Thoracic aorta (tissue), 2 donors: ENCODE data around the gene ANKRD53. TPM values are rescaled to one million over a fixed set of nuclear protein-coding genes. Genes with fewer than 3 reads are reported as not detected.
"Not testable (repeated sequence)": the region's sequence is repeated elsewhere in the genome, so short reads cannot be mapped to it uniquely, and the experiment has no call there.

Experiments used
- ATAC-seq: fragments of 150-250 bp; one replicate; pipeline ENCODE4 v1.8.0; 2017; ENCODE audit warnings: low read depth; ENCODE audit not compliant: insufficient number of reproducible peaks, low FRiP score
- DNase-seq: peaks from one replicate; pipeline ENCODE4 v3.0.0-alpha.2; 2020; ENCODE audit warnings: low spot score
- H3K27ac ChIP-seq, 2 donors: fragments of 200-600 bp; sonication (generic); 1 replicate in 1 of 2; 2 replicates in 1 of 2; pipeline ENCODE4 v1.5.1; 2016; ENCODE audit warnings: mild to moderate bottlenecking in 2 of 2, moderate library complexity in 2 of 2
- H3K27me3 ChIP-seq: fragments of 200-600 bp; sonication (generic); replicated peaks from 2 replicates; pipeline ENCODE4 v1.6.0; 2016; ENCODE audit warnings: mild to moderate bottlenecking; ENCODE audit not compliant: insufficient read depth
- H3K36me3 ChIP-seq: fragments of 200-600 bp; sonication (generic); one replicate; pipeline ENCODE4 v1.5.1; 2016
- H3K4me1 ChIP-seq, 2 donors: fragments of 200-600 bp; sonication (generic); 1 replicate in 1 of 2; 2 replicates in 1 of 2; pipeline versions ENCODE4 v1.5.1 to v1.6.0; 2016; ENCODE audit warnings: low read depth in 2 of 2, mild to moderate bottlenecking in 1 of 2; ENCODE audit not compliant: control insufficient read depth in 1 of 2
- H3K4me3 ChIP-seq: fragments of 200-600 bp; sonication (generic); 2 replicates; pipeline ENCODE4 v1.5.1; 2016; ENCODE audit warnings: mild to moderate bottlenecking
- H3K9me3 ChIP-seq: fragments of 200-600 bp; sonication (generic); 2 replicates; pipeline ENCODE4 v1.5.1; 2016
- total RNA-seq, 2 donors: library from RNA; depleted of rRNA; stranded (reverse); fragments of >200 nt; gene quantifications; one replicate each; pipeline versions ENCODE4 v1.1.0 to v1.2.3, GENCODE V29; 2016
- TF ChIP-seq, protein P1 (sequence below): fragments of 200-600 bp; sonication (generic); IDR thresholded peaks from one replicate; pipeline ENCODE4 v1.5.1; 2019; ENCODE audit warnings: antibody characterized with exemption

ANKRD53 gene
- total RNA-seq, 2 donors from 2014 or later = 0.49 to 4.6 TPM

DNA sequence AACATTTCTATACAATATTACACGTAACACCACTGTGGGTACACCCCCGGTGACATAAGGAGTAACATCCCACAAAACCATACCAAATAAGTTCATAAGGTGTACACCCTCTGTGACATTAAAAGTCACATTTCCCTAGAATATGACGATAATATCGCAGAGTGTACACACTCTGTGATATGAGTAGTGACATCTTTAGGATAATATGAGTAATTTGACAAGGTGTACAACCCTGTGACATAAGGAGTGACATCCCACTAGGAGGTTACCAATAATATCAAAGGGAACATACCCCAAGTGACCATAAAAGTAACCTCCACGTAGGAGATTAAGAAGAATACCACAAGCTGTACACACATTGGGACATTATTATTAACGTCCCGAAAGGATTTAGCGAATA lies 40.2 kb downstream of the ANKRD53 start:
- DNase-seq (no peak), ATAC-seq (no peak)
- H3K27ac ChIP-seq = no peak overlapping the region
- TF ChIP-seq, protein P1, sequence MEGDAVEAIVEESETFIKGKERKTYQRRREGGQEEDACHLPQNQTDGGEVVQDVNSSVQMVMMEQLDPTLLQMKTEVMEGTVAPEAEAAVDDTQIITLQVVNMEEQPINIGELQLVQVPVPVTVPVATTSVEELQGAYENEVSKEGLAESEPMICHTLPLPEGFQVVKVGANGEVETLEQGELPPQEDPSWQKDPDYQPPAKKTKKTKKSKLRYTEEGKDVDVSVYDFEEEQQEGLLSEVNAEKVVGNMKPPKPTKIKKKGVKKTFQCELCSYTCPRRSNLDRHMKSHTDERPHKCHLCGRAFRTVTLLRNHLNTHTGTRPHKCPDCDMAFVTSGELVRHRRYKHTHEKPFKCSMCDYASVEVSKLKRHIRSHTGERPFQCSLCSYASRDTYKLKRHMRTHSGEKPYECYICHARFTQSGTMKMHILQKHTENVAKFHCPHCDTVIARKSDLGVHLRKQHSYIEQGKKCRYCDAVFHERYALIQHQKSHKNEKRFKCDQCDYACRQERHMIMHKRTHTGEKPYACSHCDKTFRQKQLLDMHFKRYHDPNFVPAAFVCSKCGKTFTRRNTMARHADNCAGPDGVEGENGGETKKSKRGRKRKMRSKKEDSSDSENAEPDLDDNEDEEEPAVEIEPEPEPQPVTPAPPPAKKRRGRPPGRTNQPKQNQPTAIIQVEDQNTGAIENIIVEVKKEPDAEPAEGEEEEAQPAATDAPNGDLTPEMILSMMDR = no peak
- no peaks in the 10 kb centered on the region for H3K9me3 ChIP-seq
- H3K36me3 ChIP-seq = no peaks in the 10 kb centered on the region
- no peaks in the 10 kb centered on the region for H3K4me1 ChIP-seq
- no peaks in the 10 kb centered on the region for H3K27me3 ChIP-seq
- no peak overlapping the region for H3K4me3 ChIP-seq

DNA sequence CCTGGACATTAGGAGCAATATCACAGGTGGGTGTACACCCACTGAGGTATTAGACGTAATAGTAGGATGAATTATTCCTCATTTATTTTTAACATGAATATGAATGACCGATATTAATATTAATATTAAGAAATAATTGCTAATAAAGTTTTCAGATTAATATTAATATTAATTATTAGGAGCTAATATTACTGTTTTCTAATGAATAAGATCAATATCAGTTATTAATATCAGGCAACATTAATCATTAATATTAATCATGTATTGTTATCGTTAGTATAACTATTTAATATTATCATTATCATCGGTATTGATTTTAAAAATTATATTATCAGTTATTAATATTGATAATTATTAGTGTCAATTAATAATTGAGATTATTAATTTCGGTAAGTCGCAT lies 41.6 kb downstream of the ANKRD53 start:
- H3K9me3 ChIP-seq, H3K27ac ChIP-seq, H3K36me3 ChIP-seq, ATAC-seq, H3K4me3 ChIP-seq, DNase-seq, H3K27me3 ChIP-seq, H3K4me1 ChIP-seq: not testable (repeated sequence)

DNA sequence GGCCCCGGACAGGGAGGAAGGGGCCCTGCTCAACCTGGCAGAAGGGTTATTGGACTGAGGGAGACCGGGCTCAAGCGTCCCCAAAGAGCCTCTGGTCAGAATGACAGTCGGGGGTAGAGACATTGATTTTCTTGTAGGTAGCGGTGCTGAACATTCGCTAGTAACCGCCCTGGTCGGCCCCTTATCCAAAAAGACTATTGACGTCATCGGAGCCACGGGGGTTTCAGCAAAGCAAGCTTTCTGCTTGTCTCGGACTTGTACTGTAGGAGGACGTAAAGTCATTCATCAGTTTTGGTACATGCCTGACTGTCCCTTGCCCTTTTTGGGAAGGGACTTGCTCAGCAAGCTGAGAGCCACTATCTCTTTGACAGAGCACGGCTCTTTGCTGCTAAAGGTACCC lies 43.0 kb downstream of the ANKRD53 start:
- H3K4me1 ChIP-seq, ATAC-seq, H3K4me3 ChIP-seq, DNase-seq, H3K27me3 ChIP-seq, H3K27ac ChIP-seq, H3K36me3 ChIP-seq, H3K9me3 ChIP-seq: not testable (repeated sequence)

GRCh38 chr2:71023553-71024243 lies 45.3 kb downstream of the ANKRD53 start:
- not testable (repeated sequence) for ATAC-seq, H3K27ac ChIP-seq, DNase-seq, H3K36me3 ChIP-seq, H3K27me3 ChIP-seq, H3K9me3 ChIP-seq, H3K4me3 ChIP-seq, H3K4me1 ChIP-seq

Other genes starting within 250 kb of the ANKRD53 start
- gene ADD2, start 210.4 kb upstream of the ANKRD53 start, total RNA-seq = 1 to 10 TPM in 1 of 2 donors, under 1 TPM in 1; 0.41 to 1.6 TPM
- not detected for gene FIGLA, start 188.0 kb upstream of the ANKRD53 start, total RNA-seq
- gene CLEC4F, start 158.0 kb upstream of the ANKRD53 start, total RNA-seq = under 1 TPM in 1 of 2 donors, not detected in 1; 0.54 TPM
- under 1 TPM in 1 of 2 donors, not detected in 1; 0.27 TPM for gene CD207, start 142.8 kb upstream of the ANKRD53 start, total RNA-seq
- gene VAX2, start 78.1 kb upstream of the ANKRD53 start, total RNA-seq = 1 to 10 TPM in 1 of 2 donors, under 1 TPM in 1; 0.56 to 1.9 TPM
- gene ATP6V1B1, start 42.7 kb upstream of the ANKRD53 start, total RNA-seq = 1 to 10 TPM; 1.4 to 4.4 TPM
- gene TEX261, start 16.2 kb downstream of the ANKRD53 start, total RNA-seq = 10 to 100 TPM; 35.9 to 45.1 TPM
- 100 to 1,000 TPM in 1 of 2 donors, 10 to 100 TPM in 1; 46.6 to 125 TPM for gene NAGK, start 90.0 kb downstream of the ANKRD53 start, total RNA-seq
- 10 to 100 TPM in 1 of 2 donors, 1 to 10 TPM in 1; 5.8 to 10.6 TPM for gene MCEE, start 151.6 kb downstream of the ANKRD53 start, total RNA-seq
- gene MPHOSPH10, start 152.0 kb downstream of the ANKRD53 start, total RNA-seq = 10 to 100 TPM; 17.2 to 37.0 TPM
- gene PAIP2B, start 248.5 kb downstream of the ANKRD53 start, total RNA-seq = 1 to 10 TPM; 3.3 to 4.7 TPM